ENCODE results near the gene SCAF1. TPM values are rescaled to one million over a fixed set of nuclear protein-coding genes. Genes with fewer than 3 reads are reported as not detected.
A peak's percentile ranks its signal among the peaks of the same experiment; 100 is the strongest.

The SCAF1 gene
- total RNA-seq, 1 experiment from 2014 or later = 46.8 TPM

GRCh38 chr19:49651820-49652550, 10.0 kb downstream of the SCAF1 start:
- 0 out of 2 replicates have a peak, but pooled peaks cover 3% of the 10 kb centered on the region for H4K20me1 ChIP-seq (ENCODE audit: low read length)
- no peaks in the 10 kb centered on the region for H3K4me1 ChIP-seq (ENCODE audit: insufficient read depth, low read length)
- H3K36me3 ChIP-seq (ENCODE audit: low read depth, low read length) = peaks cover 50% of the 10 kb centered on the region
- ATAC-seq (no peak), DNase-seq (no peak)
- ChIA-PET POLR2A (ENCODE audit: unreplicated experiment) (no interaction called here), CTCF (no interaction called here)
- TF ChIP-seq EZH2 (IDR thresholded peaks at IDR 0.05; ENCODE audit: low read length, unreplicated experiment) = no peak
- no peak overlapping the region for H3K9ac ChIP-seq (ENCODE audit: low read length)
- H3K27me3 ChIP-seq (ENCODE audit: low read length) = no peaks in the 10 kb centered on the region
- no peak overlapping the region for H2AFZ ChIP-seq (ENCODE audit: low read length)
- H3K79me2 ChIP-seq (ENCODE audit: low read length) = peaks cover 29% of the 10 kb centered on the region
- BruUV-seq (replicated peaks) = no TSS peak
- H3K27ac ChIP-seq (ENCODE audit: low read length) = no peak overlapping the region
- H3K4me3 ChIP-seq (ENCODE audit: low read length) = no peak overlapping the region
- intact Hi-C loops (cut with micrococcal nuclease) = no loop called here
- no peaks in the 10 kb centered on the region for H3K9me2 ChIP-seq (replicated peaks; ENCODE audit: low read length)
- no peak overlapping the region for H3K4me2 ChIP-seq (ENCODE audit: low read length)
- no peaks in the 10 kb centered on the region for H3F3A ChIP-seq (ENCODE audit: low read length, unreplicated experiment)
- H3K9me3 ChIP-seq (ENCODE audit: low read length) = no peaks in the 10 kb centered on the region

- Histone ChIP-seq H3F3A (ENCODE audit: low read length, unreplicated experiment) (no peaks in the 10 kb centered on the region), H3K27me3 (ENCODE audit: low read length) (no peaks in the 10 kb centered on the region), H3K9me2 (replicated peaks; ENCODE audit: low read length) (no peaks in the 10 kb centered on the region), H3K36me3 (ENCODE audit: low read depth, low read length) (peaks cover 50% of the 10 kb centered on the region), H3K9ac (ENCODE audit: low read length) (no peak overlapping the region), H3K79me2 (ENCODE audit: low read length) (peaks cover 21% of the 10 kb centered on the region), H3K9me3 (ENCODE audit: low read length) (no peaks in the 10 kb centered on the region), H3K27ac (ENCODE audit: low read length) (no peak overlapping the region), H3K4me1 (ENCODE audit: insufficient read depth, low read length) (no peaks in the 10 kb centered on the region), H3K4me3 (ENCODE audit: low read length) (no peak overlapping the region), H3K4me2 (ENCODE audit: low read length) (no peak overlapping the region), H2AFZ (ENCODE audit: low read length) (no peak overlapping the region), H4K20me1 (ENCODE audit: low read length) (0 out of 2 replicates have a peak, but pooled peaks cover 3% of the 10 kb centered on the region)
- TF ChIP-seq CTCF (conservative IDR thresholded peaks at IDR 0.05; ENCODE audit: low read depth, low read length) = no peak
- TF ChIP-seq EZH2phosphoT487 (IDR thresholded peaks at IDR 0.05; ENCODE audit: borderline replicate concordance, low read length) = no peak
- TF ChIP-seq EZH2 (IDR thresholded peaks at IDR 0.05; ENCODE audit: low read length, unreplicated experiment) = no peak
- BruUV-seq (replicated peaks) = TSS peak; percentile 50
- intact Hi-C loops (cut with micrococcal nuclease) = no loop called here
- DNase-seq (no peak), ATAC-seq (no peak)
- POLR2A ChIA-PET (ENCODE audit: unreplicated experiment) = no interaction called here
- CTCF ChIA-PET = no interaction called here
Observed at GRCh38 chr19:49652551-49653465, 10.8 kb downstream of the SCAF1 start.

GRCh38 chr19:49653466-49653806, 11.4 kb downstream of the SCAF1 start:
- ATAC-seq = no peak
- Histone ChIP-seq H2AFZ (ENCODE audit: low read length) (no peak overlapping the region), H3K4me2 (ENCODE audit: low read length) (no peak overlapping the region), H3K27ac (ENCODE audit: low read length) (no peak overlapping the region), H3K27me3 (ENCODE audit: low read length) (no peaks in the 10 kb centered on the region), H3K9ac (ENCODE audit: low read length) (no peak overlapping the region), H4K20me1 (ENCODE audit: low read length) (0 out of 2 replicates have a peak, but pooled peaks cover 3% of the 10 kb centered on the region), H3K4me3 (ENCODE audit: low read length) (no peak overlapping the region), H3K36me3 (ENCODE audit: low read depth, low read length) (peaks cover 51% of the 10 kb centered on the region), H3K4me1 (ENCODE audit: insufficient read depth, low read length) (no peaks in the 10 kb centered on the region), H3F3A (ENCODE audit: low read length, unreplicated experiment) (no peaks in the 10 kb centered on the region), H3K9me3 (ENCODE audit: low read length) (no peaks in the 10 kb centered on the region), H3K79me2 (ENCODE audit: low read length) (peaks cover 18% of the 10 kb centered on the region), H3K9me2 (replicated peaks; ENCODE audit: low read length) (no peaks in the 10 kb centered on the region)
- intact Hi-C loops (cut with micrococcal nuclease) = no loop called here
- ChIA-PET POLR2A (ENCODE audit: unreplicated experiment) (no interaction called here), CTCF (no interaction called here)
- TF ChIP-seq CTCF (conservative IDR thresholded peaks at IDR 0.05; ENCODE audit: low read depth, low read length) = no peak
- BruUV-seq (replicated peaks) = no TSS peak
- no peak for DNase-seq

Data from PC-3 (cell line).